HFFc6 (cell line): Measurements from ENCODE around the gene AGMAT. TPM values are rescaled to one million over a fixed set of nuclear protein-coding genes. Genes with fewer than 3 reads are reported as not detected.

Source experiments
- DNase-seq: peaks from one replicate; pipeline ENCODE4 v3.0.0-alpha.2; 2018
- H3K27ac Mint-ChIP-seq: 2 replicates; pipeline ENCODE4 v1.8.0; 2020; ENCODE audit warnings: mild to moderate bottlenecking, mixed read lengths
- H3K27me3 Mint-ChIP-seq: 2 replicates; pipeline ENCODE4 v1.8.0; 2021; ENCODE audit warnings: mild to moderate bottlenecking, moderate library complexity, mixed read lengths; ENCODE audit not compliant: insufficient read depth
- H3K36me3 Mint-ChIP-seq: 2 replicates; pipeline ENCODE4 v1.8.0; 2021; ENCODE audit warnings: low read depth, mixed read lengths
- H3K4me1 Mint-ChIP-seq: 2 replicates; pipeline ENCODE4 v1.8.0; 2020; ENCODE audit warnings: low read depth, mixed read lengths
- H3K4me3 Mint-ChIP-seq: 2 replicates; pipeline ENCODE4 v1.8.0; 2020; ENCODE audit warnings: mild to moderate bottlenecking, moderate library complexity, mixed read lengths
- H3K9me3 Mint-ChIP-seq: 2 replicates; pipeline ENCODE4 v1.8.0; 2020; ENCODE audit warnings: mild to moderate bottlenecking, mixed read lengths
- total RNA-seq, 6 experiments: library from RNA; stranded (reverse); fragmentation: NEBNext Ultra II Directional; extraction: Animal tissue kit (Norgen Biotek cat#: 25700); gene quantifications; 2 replicates in 1 of 6; 3 replicates in 5 of 6; pipeline ENCODE4 v1.2.3, GENCODE V29; 2021
- TF ChIP-seq, protein P1 (sequence below): fragments of 200-600 bp; sonication (generic); IDR thresholded peaks from 2 replicates; pipeline ENCODE4 v1.5.0; 2021; ENCODE audit warnings: antibody characterized with exemption, mild to moderate bottlenecking

Gene AGMAT
- total RNA-seq, 6 experiments from 2014 or later = 0.07 to 0.14 (median 0.09) TPM; not detected in 3

- H3K9me3 Mint-ChIP-seq = no peaks in the 10 kb centered on the region
- TF ChIP-seq, protein P1, sequence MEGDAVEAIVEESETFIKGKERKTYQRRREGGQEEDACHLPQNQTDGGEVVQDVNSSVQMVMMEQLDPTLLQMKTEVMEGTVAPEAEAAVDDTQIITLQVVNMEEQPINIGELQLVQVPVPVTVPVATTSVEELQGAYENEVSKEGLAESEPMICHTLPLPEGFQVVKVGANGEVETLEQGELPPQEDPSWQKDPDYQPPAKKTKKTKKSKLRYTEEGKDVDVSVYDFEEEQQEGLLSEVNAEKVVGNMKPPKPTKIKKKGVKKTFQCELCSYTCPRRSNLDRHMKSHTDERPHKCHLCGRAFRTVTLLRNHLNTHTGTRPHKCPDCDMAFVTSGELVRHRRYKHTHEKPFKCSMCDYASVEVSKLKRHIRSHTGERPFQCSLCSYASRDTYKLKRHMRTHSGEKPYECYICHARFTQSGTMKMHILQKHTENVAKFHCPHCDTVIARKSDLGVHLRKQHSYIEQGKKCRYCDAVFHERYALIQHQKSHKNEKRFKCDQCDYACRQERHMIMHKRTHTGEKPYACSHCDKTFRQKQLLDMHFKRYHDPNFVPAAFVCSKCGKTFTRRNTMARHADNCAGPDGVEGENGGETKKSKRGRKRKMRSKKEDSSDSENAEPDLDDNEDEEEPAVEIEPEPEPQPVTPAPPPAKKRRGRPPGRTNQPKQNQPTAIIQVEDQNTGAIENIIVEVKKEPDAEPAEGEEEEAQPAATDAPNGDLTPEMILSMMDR = no peak
- peaks cover 20% of the 10 kb centered on the region for H3K36me3 Mint-ChIP-seq
- H3K4me1 Mint-ChIP-seq = peaks cover 60% of the 10 kb centered on the region
- no peak for DNase-seq
- no peak overlapping the region for H3K4me3 Mint-ChIP-seq
- no peaks in the 10 kb centered on the region for H3K27me3 Mint-ChIP-seq
- no peak overlapping the region for H3K27ac Mint-ChIP-seq
Observed at GRCh38 chr1:15625056-15625917, 40.4 kb upstream of the AGMAT start.

DNA sequence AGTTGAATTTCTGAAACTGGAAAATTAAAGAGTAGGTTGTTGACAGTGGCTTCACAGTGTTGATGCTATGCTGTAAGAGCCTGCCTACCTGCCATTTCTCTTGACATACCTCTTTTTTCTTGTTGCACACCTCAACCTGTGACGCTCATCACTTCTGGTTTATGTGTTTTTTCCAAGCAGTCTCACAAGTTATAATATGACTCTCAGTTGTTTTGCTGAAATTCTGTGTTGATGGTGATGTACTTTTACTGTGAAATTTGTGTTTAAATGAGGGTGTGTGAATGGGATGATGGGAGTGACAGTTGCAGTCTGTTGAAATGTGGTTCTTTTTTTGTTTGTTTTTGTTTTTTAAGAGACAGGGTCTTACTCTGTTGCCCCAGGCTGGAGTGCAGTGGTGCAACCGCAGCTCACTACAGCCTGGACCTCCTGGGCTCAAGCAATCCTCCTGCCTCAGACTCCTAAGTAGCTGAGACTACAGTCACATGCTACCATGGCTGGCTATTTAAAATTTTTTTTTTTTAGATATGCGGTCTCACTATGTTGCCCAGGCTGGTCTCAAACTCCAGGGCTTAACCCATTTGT lies 39.4 kb upstream of the AGMAT start:
- Mint-ChIP-seq H3K27me3 (no peaks in the 10 kb centered on the region), H3K27ac (no peak overlapping the region), H3K36me3 (peaks cover 16% of the 10 kb centered on the region), H3K9me3 (no peaks in the 10 kb centered on the region), H3K4me3 (no peak overlapping the region), H3K4me1 (peaks cover 68% of the 10 kb centered on the region)
- no peak for DNase-seq
- TF ChIP-seq, protein P1 = no peak

DNA sequence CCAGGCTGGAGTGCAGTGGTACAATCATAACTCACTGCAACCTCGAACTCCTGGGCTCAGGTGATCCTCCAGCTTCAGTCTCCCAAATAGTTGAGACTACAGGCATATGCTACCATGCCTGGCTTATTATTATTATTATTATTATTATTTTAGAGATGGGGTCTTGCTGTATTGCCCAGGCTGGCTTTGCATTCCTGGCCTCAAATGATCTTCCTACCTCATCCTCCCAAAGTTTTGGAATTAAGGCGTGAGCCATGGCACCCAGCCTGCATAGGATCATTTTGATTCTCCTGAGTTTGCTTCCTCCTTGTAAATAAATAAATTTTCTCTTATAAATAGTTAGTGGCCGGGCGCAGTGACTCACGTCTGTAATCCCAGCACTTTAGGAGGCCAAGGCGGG lies 38.6 kb upstream of the AGMAT start:
- Mint-ChIP-seq H3K27ac (no peak overlapping the region), H3K4me1 (peaks cover 75% of the 10 kb centered on the region), H3K36me3 (peaks cover 16% of the 10 kb centered on the region), H3K9me3 (no peaks in the 10 kb centered on the region), H3K27me3 (no peaks in the 10 kb centered on the region), H3K4me3 (no peak overlapping the region)
- TF ChIP-seq, protein P1 = no peak
- no peak for DNase-seq

DNA sequence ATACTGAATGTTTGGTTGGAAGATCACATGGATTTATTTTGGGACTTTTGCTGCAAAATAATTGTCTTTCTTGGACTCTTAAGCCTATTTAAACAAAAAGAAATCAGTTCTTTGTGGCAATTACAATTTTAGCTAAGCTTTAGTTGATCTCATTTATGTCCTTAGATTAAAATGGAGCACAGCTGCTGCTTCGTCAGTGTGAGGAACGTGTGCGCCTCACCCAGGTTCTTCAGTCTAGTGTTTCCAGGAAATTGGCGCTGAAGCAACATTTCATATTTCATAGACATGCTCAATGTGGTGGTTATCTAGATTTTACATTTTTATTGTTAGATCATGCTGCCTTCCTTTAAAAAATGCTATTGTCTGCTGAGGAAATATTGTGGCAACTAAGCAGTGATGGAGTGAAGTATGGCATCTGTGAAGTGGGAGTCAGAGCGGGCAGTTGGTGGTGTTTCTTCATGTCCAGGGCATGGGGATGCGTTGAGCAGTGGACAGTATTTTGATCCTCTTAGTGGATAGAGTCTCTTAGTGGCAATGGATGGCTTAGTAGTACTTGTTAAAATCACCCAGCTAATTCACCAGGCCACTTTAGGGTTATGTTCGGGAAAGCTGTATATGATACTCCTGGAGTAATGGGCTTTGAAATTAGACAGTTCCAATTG lies 38.0 kb upstream of the AGMAT start:
- peaks cover 13% of the 10 kb centered on the region for H3K36me3 Mint-ChIP-seq
- no peak overlapping the region for H3K4me3 Mint-ChIP-seq
- TF ChIP-seq, protein P1 = no peak
- H3K4me1 Mint-ChIP-seq = peaks cover 72% of the 10 kb centered on the region
- no peak overlapping the region for H3K27ac Mint-ChIP-seq
- DNase-seq = no peak
- no peaks in the 10 kb centered on the region for H3K9me3 Mint-ChIP-seq
- H3K27me3 Mint-ChIP-seq = no peaks in the 10 kb centered on the region

GRCh38 chr1:15621975-15622374 lies 37.1 kb upstream of the AGMAT start:
- Mint-ChIP-seq H3K4me3 (no peak overlapping the region), H3K4me1 (peaks cover 64% of the 10 kb centered on the region), H3K27ac (no peak overlapping the region), H3K9me3 (no peaks in the 10 kb centered on the region), H3K27me3 (no peaks in the 10 kb centered on the region), H3K36me3 (peaks cover 7% of the 10 kb centered on the region)
- TF ChIP-seq, protein P1 = no peak
- DNase-seq = no peak
